Duodenal mucosa (tissue), 2 donors: Measurements from ENCODE around the gene SETX.

Source experiments
- H3K27ac ChIP-seq: one replicate; pipeline ENCODE4 v1.7.0; 2013; ENCODE audit warnings: low read depth, low read length
- H3K27me3 ChIP-seq, 2 donors: one replicate each; pipeline ENCODE4 v1.7.0; 2013; ENCODE audit warnings: low read length in 2 of 2, control low read depth in 1 of 2; ENCODE audit not compliant: insufficient read depth in 2 of 2, control insufficient read depth in 1 of 2
- H3K36me3 ChIP-seq, 2 donors: one replicate each; pipeline ENCODE4 v1.7.0; 2013; ENCODE audit warnings: low read length in 2 of 2, control low read depth in 1 of 2; ENCODE audit not compliant: insufficient read depth in 2 of 2, control insufficient read depth in 1 of 2
- H3K4me1 ChIP-seq, 2 donors: one replicate each; pipeline ENCODE4 v1.7.0; 2013; ENCODE audit warnings: low read length in 2 of 2, control low read depth in 1 of 2; ENCODE audit not compliant: insufficient read depth in 2 of 2, control insufficient read depth in 1 of 2
- H3K4me3 ChIP-seq, 2 donors: one replicate each; pipeline ENCODE4 v1.7.0; 2013; ENCODE audit warnings: low read length in 2 of 2, low read depth in 1 of 2
- H3K9ac ChIP-seq, 2 donors: one replicate each; pipeline ENCODE4 v1.7.0; 2013; ENCODE audit warnings: low read length in 2 of 2, low read depth in 1 of 2
- H3K9me3 ChIP-seq, 2 donors: one replicate each; pipeline ENCODE4 v1.7.0; 2013; ENCODE audit warnings: low read length in 2 of 2, control low read depth in 1 of 2; ENCODE audit not compliant: control insufficient read depth in 1 of 2

SETX gene

GRCh38 chr9:132354637-132355355, at the start of gene SETX:
Gene SETX (minus strand): TSS chr9:132354986. CDS start chr9:132349428, 5,558 bp downstream.
- Histone ChIP-seq H3K4me3 (peak within 1 kb of the TSS; percentile 84 to 89), H3K9ac (peak within 1 kb of the TSS; percentile 73 to 88), H3K4me1 (peaks cover 29 to 38% of the 10 kb centered on the region in 2 donors), H3K9me3 (no peaks in the 10 kb centered on the region), H3K36me3 (peaks cover 20 to 26% of the 10 kb centered on the region in 2 donors), H3K27me3 (no peaks in the 10 kb centered on the region), H3K27ac (peak within 1 kb of the TSS; percentile 92)

- Histone ChIP-seq H3K9me3 (no peaks in the 10 kb centered on the region), H3K4me3 (no peak overlapping the region), H3K36me3 (peaks cover 11 to 26% of the 10 kb centered on the region in 2 donors), H3K4me1 (peaks cover 15 to 16% of the 10 kb centered on the region in 2 donors), H3K27me3 (peaks cover 1 to 3% of the 10 kb centered on the region in 2 donors), H3K27ac (no peak overlapping the region), H3K9ac (no peak overlapping the region)
Observed at GRCh38 chr9:132404228-132404881, 49.6 kb upstream of the SETX start.

GRCh38 chr9:132401824-132402223, 47.0 kb upstream of the SETX start:
- Histone ChIP-seq H3K9me3 (no peaks in the 10 kb centered on the region), H3K36me3 (peaks cover 11 to 48% of the 10 kb centered on the region in 2 donors), H3K9ac (no peak overlapping the region), H3K27ac (no peak overlapping the region), H3K4me1 (peaks cover 10 to 12% of the 10 kb centered on the region in 2 donors), H3K4me3 (no peak overlapping the region), H3K27me3 (no peaks in the 10 kb centered on the region)

GRCh38 chr9:132395560-132395959, 40.8 kb upstream of the SETX start:
- Histone ChIP-seq H3K4me1 (no peaks in the 10 kb centered on the region), H3K9ac (no peak overlapping the region), H3K36me3 (peaks cover 25 to 79% of the 10 kb centered on the region in 2 donors), H3K27me3 (no peaks in the 10 kb centered on the region), H3K4me3 (no peak overlapping the region), H3K9me3 (no peaks in the 10 kb centered on the region), H3K27ac (no peak overlapping the region)

GRCh38 chr9:132391449-132391848, 36.7 kb upstream of the SETX start:
- Histone ChIP-seq H3K9ac (no peak overlapping the region), H3K27me3 (no peaks in the 10 kb centered on the region), H3K4me3 (no peak overlapping the region), H3K9me3 (no peaks in the 10 kb centered on the region), H3K36me3 (peaks cover 37 to 84% of the 10 kb centered on the region in 2 donors), H3K4me1 (no peaks in the 10 kb centered on the region), H3K27ac (no peak overlapping the region)

- no peaks in the 10 kb centered on the region for H3K4me1 ChIP-seq
- H3K9me3 ChIP-seq: no peaks in the 10 kb centered on the region
- peaks cover 37 to 84% of the 10 kb centered on the region in 2 donors for H3K36me3 ChIP-seq
- no peak overlapping the region for H3K27ac ChIP-seq
- H3K9ac ChIP-seq: no peak overlapping the region
- H3K27me3 ChIP-seq: no peaks in the 10 kb centered on the region
- H3K4me3 ChIP-seq: no peak overlapping the region
Observed at GRCh38 chr9:132390966-132391365, 36.2 kb upstream of the SETX start.

- Histone ChIP-seq H3K4me3 (no peak overlapping the region), H3K27ac (no peak overlapping the region), H3K27me3 (no peaks in the 10 kb centered on the region), H3K9me3 (no peaks in the 10 kb centered on the region), H3K36me3 (peaks cover 41 to 70% of the 10 kb centered on the region in 2 donors), H3K4me1 (no peaks in the 10 kb centered on the region), H3K9ac (no peak overlapping the region)
Observed at GRCh38 chr9:132387133-132387532, 32.3 kb upstream of the SETX start.

- Histone ChIP-seq H3K9ac (no peak overlapping the region), H3K4me3 (no peak overlapping the region)
Observed at GRCh38 chr9:132384376-132384775, 29.6 kb upstream of the SETX start.

GRCh38 chr9:132383462-132383883, 28.7 kb upstream of the SETX start:
- Histone ChIP-seq H3K9me3 (no peaks in the 10 kb centered on the region), H3K4me3 (no peak overlapping the region), H3K36me3 (peaks cover 29 to 51% of the 10 kb centered on the region in 2 donors), H3K4me1 (peaks cover 0 to 6% of the 10 kb centered on the region in 2 donors), H3K27me3 (no peaks in the 10 kb centered on the region), H3K27ac (no peak overlapping the region), H3K9ac (no peak overlapping the region)

More at GRCh38 chr9:132384376-132384775, 29.6 kb upstream of the SETX start:
- H3K27ac ChIP-seq: no peak overlapping the region
- no peaks in the 10 kb centered on the region for H3K27me3 ChIP-seq
- H3K4me1 ChIP-seq: peaks cover 0 to 6% of the 10 kb centered on the region in 2 donors
- no peaks in the 10 kb centered on the region for H3K9me3 ChIP-seq
- peaks cover 25 to 51% of the 10 kb centered on the region in 2 donors for H3K36me3 ChIP-seq

- H3K27ac ChIP-seq: no peak overlapping the region
- H3K9me3 ChIP-seq: no peaks in the 10 kb centered on the region
- H3K9ac ChIP-seq: no peak overlapping the region
Observed at GRCh38 chr9:132381966-132382541, 27.3 kb upstream of the SETX start.

More at GRCh38 chr9:132381966-132382541, 27.3 kb upstream of the SETX start:
- Histone ChIP-seq H3K4me3 (no peak overlapping the region), H3K4me1 (peaks cover 0 to 6% of the 10 kb centered on the region in 2 donors), H3K36me3 (peaks cover 28 to 52% of the 10 kb centered on the region in 2 donors), H3K27me3 (no peaks in the 10 kb centered on the region)
